Measurements from ENCODE around the gene DAB1. TPM values are rescaled to one million over a fixed set of nuclear protein-coding genes. Genes with fewer than 3 reads are reported as not detected.

The DAB1 gene
- polyA plus RNA-seq, 1 donor from 2014 or later: 11.4 TPM

- H3K27ac ChIP-seq (ENCODE audit: low read length): no peak overlapping the region
- no peaks in the 10 kb centered on the region for H3F3A ChIP-seq (ENCODE audit: insufficient read depth, low read length, poor library complexity, severe bottlenecking)
- H3K4me3 ChIP-seq (ENCODE audit: low read length): no peak overlapping the region
- no peak overlapping the region for H2AFZ ChIP-seq (ENCODE audit: low read depth, low read length)
- H3K9me3 ChIP-seq (ENCODE audit: low read length): no peaks in the 10 kb centered on the region
- H3K9ac ChIP-seq (ENCODE audit: low read length): no peak overlapping the region
- TF ChIP-seq REST (IDR thresholded peaks at IDR 0.05; ENCODE audit: borderline replicate concordance) (no peak), POLR2AphosphoS5 (IDR thresholded peaks at IDR 0.05) (no peak), SMC3 (conservative IDR thresholded peaks at IDR 0.05; ENCODE audit: poor library complexity) (no peak), MXI1 (conservative IDR thresholded peaks at IDR 0.05; ENCODE audit: poor library complexity, severe bottlenecking) (no peak), TAF1 (IDR thresholded peaks at IDR 0.05; ENCODE audit: low read depth) (no peak), RAD21 (conservative IDR thresholded peaks at IDR 0.05) (no peak), EZH2 (IDR thresholded peaks at IDR 0.05; ENCODE audit: borderline replicate concordance, insufficient read depth, low read length, poor library complexity, severe bottlenecking) (no peak), EP300 (conservative IDR thresholded peaks at IDR 0.05; ENCODE audit: poor library complexity, severe bottlenecking) (no peak)
- TF ChIP-seq, protein P1, sequence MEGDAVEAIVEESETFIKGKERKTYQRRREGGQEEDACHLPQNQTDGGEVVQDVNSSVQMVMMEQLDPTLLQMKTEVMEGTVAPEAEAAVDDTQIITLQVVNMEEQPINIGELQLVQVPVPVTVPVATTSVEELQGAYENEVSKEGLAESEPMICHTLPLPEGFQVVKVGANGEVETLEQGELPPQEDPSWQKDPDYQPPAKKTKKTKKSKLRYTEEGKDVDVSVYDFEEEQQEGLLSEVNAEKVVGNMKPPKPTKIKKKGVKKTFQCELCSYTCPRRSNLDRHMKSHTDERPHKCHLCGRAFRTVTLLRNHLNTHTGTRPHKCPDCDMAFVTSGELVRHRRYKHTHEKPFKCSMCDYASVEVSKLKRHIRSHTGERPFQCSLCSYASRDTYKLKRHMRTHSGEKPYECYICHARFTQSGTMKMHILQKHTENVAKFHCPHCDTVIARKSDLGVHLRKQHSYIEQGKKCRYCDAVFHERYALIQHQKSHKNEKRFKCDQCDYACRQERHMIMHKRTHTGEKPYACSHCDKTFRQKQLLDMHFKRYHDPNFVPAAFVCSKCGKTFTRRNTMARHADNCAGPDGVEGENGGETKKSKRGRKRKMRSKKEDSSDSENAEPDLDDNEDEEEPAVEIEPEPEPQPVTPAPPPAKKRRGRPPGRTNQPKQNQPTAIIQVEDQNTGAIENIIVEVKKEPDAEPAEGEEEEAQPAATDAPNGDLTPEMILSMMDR (IDR thresholded peaks at IDR 0.05; ENCODE audit: poor library complexity, severe bottlenecking): no peak
- no peaks in the 10 kb centered on the region for H4K20me1 ChIP-seq (ENCODE audit: insufficient read depth)
- no peaks in the 10 kb centered on the region for H3K79me2 ChIP-seq (replicated peaks; ENCODE audit: insufficient read depth, low read length)
- H3K9me2 ChIP-seq (ENCODE audit: insufficient read depth, low read length): no peaks in the 10 kb centered on the region
- no peaks in the 10 kb centered on the region for H3K36me3 ChIP-seq (ENCODE audit: insufficient read depth, low read length)
- no peak overlapping the region for H3K4me2 ChIP-seq (ENCODE audit: low read length)
- no peaks in the 10 kb centered on the region for H3K27me3 ChIP-seq (ENCODE audit: insufficient read depth, low read depth, low read length)
Measured at GRCh38 chr1:57209495-57209894, 214.4 kb downstream of the DAB1 start.

DNA sequence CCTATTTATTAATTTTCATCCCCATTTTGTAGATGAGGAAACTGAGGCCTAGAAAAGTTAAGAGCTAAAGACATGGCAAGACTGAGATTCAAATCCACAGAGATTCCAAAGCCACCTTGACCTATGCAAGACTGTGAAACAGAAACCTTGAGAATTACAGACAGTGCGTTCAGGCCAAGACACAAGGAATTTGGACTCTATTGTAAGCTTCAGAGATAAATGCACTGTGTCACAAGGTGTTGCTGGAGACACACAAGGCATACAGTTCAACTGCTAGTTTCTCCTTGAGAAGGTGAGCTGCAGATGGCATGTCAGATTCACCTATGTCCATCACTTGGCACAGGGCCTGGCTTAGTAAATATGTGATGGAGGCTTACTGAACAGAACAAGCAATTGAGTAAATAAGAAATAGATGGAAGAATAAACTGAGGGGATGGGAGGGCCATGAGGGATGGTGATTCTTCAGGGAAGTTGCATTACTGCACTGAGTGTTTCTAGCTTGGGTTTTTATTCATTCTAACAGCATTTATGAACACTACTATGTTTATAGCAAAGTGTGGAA, 215.0 kb downstream of the DAB1 start:
- TF ChIP-seq, protein P1 (IDR thresholded peaks at IDR 0.05; ENCODE audit: poor library complexity, severe bottlenecking): no peak
- TF ChIP-seq EZH2 (IDR thresholded peaks at IDR 0.05; ENCODE audit: borderline replicate concordance, insufficient read depth, low read length, poor library complexity, severe bottlenecking): no peak
- no peak for TF ChIP-seq RAD21 (conservative IDR thresholded peaks at IDR 0.05)
- no peak for TF ChIP-seq MXI1 (conservative IDR thresholded peaks at IDR 0.05; ENCODE audit: poor library complexity, severe bottlenecking)
- no peak for TF ChIP-seq SMC3 (conservative IDR thresholded peaks at IDR 0.05; ENCODE audit: poor library complexity)
- TF ChIP-seq REST (IDR thresholded peaks at IDR 0.05; ENCODE audit: borderline replicate concordance): no peak
- TF ChIP-seq EP300 (conservative IDR thresholded peaks at IDR 0.05; ENCODE audit: poor library complexity, severe bottlenecking): no peak
- no peak for TF ChIP-seq TAF1 (IDR thresholded peaks at IDR 0.05; ENCODE audit: low read depth)
- TF ChIP-seq POLR2AphosphoS5 (IDR thresholded peaks at IDR 0.05): no peak
- no peak overlapping the region for H3K9ac ChIP-seq (ENCODE audit: low read length)
- H3K9me2 ChIP-seq (ENCODE audit: insufficient read depth, low read length): no peaks in the 10 kb centered on the region
- no peaks in the 10 kb centered on the region for H3K9me3 ChIP-seq (ENCODE audit: low read length)
- no peak overlapping the region for H3K4me3 ChIP-seq (ENCODE audit: low read length)
- H3K36me3 ChIP-seq (ENCODE audit: insufficient read depth, low read length): no peaks in the 10 kb centered on the region
- H4K20me1 ChIP-seq (ENCODE audit: insufficient read depth): no peaks in the 10 kb centered on the region
- no peaks in the 10 kb centered on the region for H3K27me3 ChIP-seq (ENCODE audit: insufficient read depth, low read depth, low read length)
- H3K27ac ChIP-seq (ENCODE audit: low read length): no peak overlapping the region
- no peak overlapping the region for H3K4me2 ChIP-seq (ENCODE audit: low read length)
- H3K79me2 ChIP-seq (replicated peaks; ENCODE audit: insufficient read depth, low read length): no peaks in the 10 kb centered on the region
- no peak overlapping the region for H2AFZ ChIP-seq (ENCODE audit: low read depth, low read length)
- no peaks in the 10 kb centered on the region for H3F3A ChIP-seq (ENCODE audit: insufficient read depth, low read length, poor library complexity, severe bottlenecking)

Measured in neural cell (in vitro differentiated cells).